ENCODE data around the gene FIP1L1.

The FIP1L1 gene

GRCh38 chr4:53497487-53498244, 120.2 kb downstream of the FIP1L1 start:
- ChIA-PET POLR2A (ENCODE audit: low non-redundant PET) (no interaction called here), CTCF (interaction anchor here (0.6 kb wide), 1 partner anchor 44 kb away, joined by 3 read pairs; no protein-coding TSS in a partner anchor)
- no peak for DNase-seq (ENCODE audit: low spot score)
- H3K27ac ChIP-seq, result no peak overlapping the region
- TF ChIP-seq CTCF (conservative IDR thresholded peaks at IDR 0.05; ENCODE audit: low read depth), result no peak

DNA sequence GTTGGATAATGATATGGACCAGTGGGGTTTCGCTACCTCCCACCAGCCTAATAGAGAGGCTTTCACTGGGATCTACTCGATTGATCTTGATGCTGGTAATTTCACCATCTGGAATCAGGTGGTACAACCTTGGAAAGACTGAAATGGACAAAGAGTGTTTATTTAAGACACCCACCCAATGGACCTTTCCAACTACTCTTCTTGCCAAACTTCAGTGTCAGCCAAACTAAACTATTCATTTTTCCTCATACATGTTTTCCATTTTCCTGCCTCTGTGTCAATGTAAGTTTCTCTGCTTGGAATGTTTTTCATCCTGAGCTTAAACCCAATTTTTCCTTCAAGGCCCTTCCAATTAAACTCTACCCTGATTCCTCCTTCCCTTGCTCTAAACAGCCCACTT, 121.3 kb downstream of the FIP1L1 start:
- ChIA-PET CTCF (interaction anchor here (0.6 to 0.9 kb wide), 2 partner anchors 18 to 175 kb away, joined by 3 read pairs; no protein-coding TSS in a partner anchor), POLR2A (ENCODE audit: low non-redundant PET) (no interaction called here)
- no peak overlapping the region for H3K27ac ChIP-seq
- no peak for TF ChIP-seq CTCF (conservative IDR thresholded peaks at IDR 0.05; ENCODE audit: low read depth)
- DNase-seq (ENCODE audit: low spot score), result no peak

GRCh38 chr4:53499791-53500190, 122.3 kb downstream of the FIP1L1 start:
- ChIA-PET POLR2A (ENCODE audit: low non-redundant PET) (no interaction called here), CTCF (interaction anchor here (0.7 kb wide), 2 partner anchors 72 to 1110 kb away, joined by 3 to 4 read pairs; no protein-coding TSS in a partner anchor)
- DNase-seq (ENCODE audit: low spot score), result no peak
- no peak for TF ChIP-seq CTCF (conservative IDR thresholded peaks at IDR 0.05; ENCODE audit: low read depth)
- no peak overlapping the region for H3K27ac ChIP-seq

GRCh38 chr4:53500546-53500945, 123.1 kb downstream of the FIP1L1 start:
- POLR2A ChIA-PET (ENCODE audit: low non-redundant PET), result no interaction called here
- no peak for DNase-seq (ENCODE audit: low spot score)
- H3K27ac ChIP-seq, result no peak overlapping the region
- CTCF ChIA-PET, result interaction anchor here (0.7 kb wide), 1 partner anchor 1110 kb away, joined by 4 read pairs; no protein-coding TSS in a partner anchor
- TF ChIP-seq CTCF (conservative IDR thresholded peaks at IDR 0.05; ENCODE audit: low read depth), result no peak

DNA sequence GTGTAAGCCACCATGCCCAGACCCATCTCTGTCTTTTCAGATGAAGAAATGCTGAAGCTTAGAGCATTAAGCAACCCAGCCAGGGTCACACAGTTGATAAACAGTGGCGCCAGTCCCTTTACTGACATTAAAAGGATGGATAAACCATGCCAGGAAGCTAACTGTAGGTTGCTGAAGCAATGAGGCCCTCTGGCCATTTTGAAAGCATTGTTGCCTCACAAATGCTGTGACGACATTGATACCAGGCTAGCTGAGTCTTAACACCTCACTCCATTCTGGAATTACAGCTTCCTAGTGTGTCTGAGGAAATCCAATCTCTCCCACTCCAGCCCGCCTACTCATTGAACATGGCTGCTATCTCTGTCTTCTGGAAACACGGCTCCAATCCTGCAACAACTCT, 124.1 kb downstream of the FIP1L1 start:
- ChIA-PET CTCF (no interaction called here), POLR2A (ENCODE audit: low non-redundant PET) (no interaction called here)
- DNase-seq (ENCODE audit: low spot score), result no peak
- H3K27ac ChIP-seq, result no peak overlapping the region
- TF ChIP-seq CTCF (conservative IDR thresholded peaks at IDR 0.05; ENCODE audit: low read depth), result no peak

GRCh38 chr4:53502094-53502493, 124.7 kb downstream of the FIP1L1 start:
- POLR2A ChIA-PET (ENCODE audit: low non-redundant PET), result no interaction called here
- DNase-seq (ENCODE audit: low spot score), result no peak
- no peak for TF ChIP-seq CTCF (conservative IDR thresholded peaks at IDR 0.05; ENCODE audit: low read depth)
- CTCF ChIA-PET, result no interaction called here
- H3K27ac ChIP-seq, result no peak overlapping the region
